ENCODE data around the gene TSPAN10.

Gene TSPAN10

DNA sequence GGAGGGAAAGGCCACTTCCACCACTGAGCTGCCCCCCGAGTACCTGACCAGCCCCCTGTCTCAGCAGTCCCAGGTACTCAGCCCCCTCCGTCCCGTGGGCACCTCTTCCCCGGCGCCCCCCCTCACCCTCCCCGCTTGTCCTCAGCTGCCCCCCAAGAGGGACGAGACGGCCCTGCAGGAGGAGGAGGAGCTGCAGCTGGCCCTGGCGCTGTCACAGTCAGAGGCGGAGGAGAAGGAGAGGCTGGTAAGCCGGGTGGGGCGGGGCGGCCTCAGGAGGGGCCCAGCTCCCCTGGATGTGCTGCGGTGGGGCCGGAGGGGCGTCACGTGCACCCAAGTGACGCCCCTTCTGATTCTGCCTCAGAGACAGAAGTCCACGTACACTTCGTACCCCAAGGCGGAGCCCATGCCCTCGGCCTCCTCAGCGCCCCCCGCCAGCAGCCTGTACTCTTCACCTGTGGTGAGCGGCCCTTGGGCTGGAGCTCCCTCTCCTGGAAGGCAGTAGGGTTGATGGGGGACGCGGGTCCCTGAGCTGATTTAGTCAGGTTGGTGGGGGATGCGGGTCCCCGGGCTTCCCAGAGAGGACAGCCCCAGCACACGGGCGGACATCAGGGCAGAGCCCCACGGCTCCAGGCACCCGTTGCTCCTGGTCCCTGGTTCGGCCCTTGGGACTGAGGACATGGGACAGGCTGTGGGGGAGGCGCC lies 56.7 kb downstream of the TSPAN10 start:
- Mint-ChIP-seq H3K27ac (no peak overlapping the region), H3K9me3 (no peaks in the 10 kb centered on the region), H3K27me3 (ENCODE audit: low read depth) (no peaks in the 10 kb centered on the region), H3K4me3 (no peak overlapping the region), H3K4me1 (no peaks in the 10 kb centered on the region), H3K36me3 (ENCODE audit: low read depth) (peaks cover 46% of the 10 kb centered on the region)
- TF ChIP-seq, protein P1, sequence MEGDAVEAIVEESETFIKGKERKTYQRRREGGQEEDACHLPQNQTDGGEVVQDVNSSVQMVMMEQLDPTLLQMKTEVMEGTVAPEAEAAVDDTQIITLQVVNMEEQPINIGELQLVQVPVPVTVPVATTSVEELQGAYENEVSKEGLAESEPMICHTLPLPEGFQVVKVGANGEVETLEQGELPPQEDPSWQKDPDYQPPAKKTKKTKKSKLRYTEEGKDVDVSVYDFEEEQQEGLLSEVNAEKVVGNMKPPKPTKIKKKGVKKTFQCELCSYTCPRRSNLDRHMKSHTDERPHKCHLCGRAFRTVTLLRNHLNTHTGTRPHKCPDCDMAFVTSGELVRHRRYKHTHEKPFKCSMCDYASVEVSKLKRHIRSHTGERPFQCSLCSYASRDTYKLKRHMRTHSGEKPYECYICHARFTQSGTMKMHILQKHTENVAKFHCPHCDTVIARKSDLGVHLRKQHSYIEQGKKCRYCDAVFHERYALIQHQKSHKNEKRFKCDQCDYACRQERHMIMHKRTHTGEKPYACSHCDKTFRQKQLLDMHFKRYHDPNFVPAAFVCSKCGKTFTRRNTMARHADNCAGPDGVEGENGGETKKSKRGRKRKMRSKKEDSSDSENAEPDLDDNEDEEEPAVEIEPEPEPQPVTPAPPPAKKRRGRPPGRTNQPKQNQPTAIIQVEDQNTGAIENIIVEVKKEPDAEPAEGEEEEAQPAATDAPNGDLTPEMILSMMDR (IDR thresholded peaks at IDR 0.05; ENCODE audit: unreplicated experiment in 3 of 3), result no peak

DNA sequence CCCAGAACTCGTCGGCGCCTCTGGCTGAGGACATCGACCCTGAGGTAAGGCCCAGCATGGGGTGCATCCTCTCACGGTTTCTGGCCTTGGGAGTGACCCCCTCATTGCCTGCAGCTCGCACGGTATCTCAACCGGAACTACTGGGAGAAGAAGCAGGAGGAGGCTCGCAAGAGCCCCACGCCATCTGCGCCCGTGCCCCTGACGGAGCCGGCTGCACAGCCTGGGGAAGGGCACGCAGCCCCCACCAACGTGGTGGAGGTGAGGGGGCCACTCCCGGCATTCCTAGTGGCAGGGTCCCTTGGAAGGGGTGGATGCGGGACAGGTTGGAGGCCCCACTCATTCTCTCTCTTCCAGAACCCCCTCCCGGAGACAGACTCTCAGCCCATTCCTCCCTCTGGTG lies 57.8 kb downstream of the TSPAN10 start:
- Mint-ChIP-seq H3K36me3 (ENCODE audit: low read depth) (peaks cover 45% of the 10 kb centered on the region), H3K4me3 (no peak overlapping the region), H3K4me1 (no peaks in the 10 kb centered on the region), H3K27ac (no peak overlapping the region), H3K27me3 (ENCODE audit: low read depth) (no peaks in the 10 kb centered on the region), H3K9me3 (no peaks in the 10 kb centered on the region)
- TF ChIP-seq, protein P1 (IDR thresholded peaks at IDR 0.05; ENCODE audit: unreplicated experiment in 3 of 3), result no peak

DNA sequence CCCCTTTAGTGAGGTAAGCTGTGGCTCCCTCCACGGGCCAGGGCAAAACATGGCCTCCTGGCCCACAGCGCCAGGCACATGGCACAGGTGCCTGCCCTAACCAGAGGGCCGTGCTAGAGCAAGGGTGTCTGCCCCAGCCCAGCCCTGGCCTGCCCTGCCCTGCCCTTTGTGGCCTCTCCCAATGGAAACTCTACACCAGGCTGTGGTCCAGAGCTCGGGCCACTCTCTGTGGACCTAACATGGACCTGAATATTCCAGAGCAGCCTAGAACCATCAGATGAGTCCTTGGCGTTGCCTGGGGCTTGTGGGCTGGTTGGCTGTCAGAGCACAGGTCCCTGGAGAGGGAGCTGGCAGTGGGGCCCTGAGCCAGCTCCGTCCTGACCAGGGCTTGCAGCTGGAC lies 58.2 kb downstream of the TSPAN10 start:
- peaks cover 41% of the 10 kb centered on the region for H3K36me3 Mint-ChIP-seq (ENCODE audit: low read depth)
- TF ChIP-seq, protein P1 (IDR thresholded peaks at IDR 0.05; ENCODE audit: unreplicated experiment in 3 of 3), result no peak
- H3K27me3 Mint-ChIP-seq (ENCODE audit: low read depth), result no peaks in the 10 kb centered on the region
- H3K9me3 Mint-ChIP-seq, result no peaks in the 10 kb centered on the region
- no peaks in the 10 kb centered on the region for H3K4me1 Mint-ChIP-seq
- no peak overlapping the region for H3K4me3 Mint-ChIP-seq
- H3K27ac Mint-ChIP-seq, result no peak overlapping the region

DNA sequence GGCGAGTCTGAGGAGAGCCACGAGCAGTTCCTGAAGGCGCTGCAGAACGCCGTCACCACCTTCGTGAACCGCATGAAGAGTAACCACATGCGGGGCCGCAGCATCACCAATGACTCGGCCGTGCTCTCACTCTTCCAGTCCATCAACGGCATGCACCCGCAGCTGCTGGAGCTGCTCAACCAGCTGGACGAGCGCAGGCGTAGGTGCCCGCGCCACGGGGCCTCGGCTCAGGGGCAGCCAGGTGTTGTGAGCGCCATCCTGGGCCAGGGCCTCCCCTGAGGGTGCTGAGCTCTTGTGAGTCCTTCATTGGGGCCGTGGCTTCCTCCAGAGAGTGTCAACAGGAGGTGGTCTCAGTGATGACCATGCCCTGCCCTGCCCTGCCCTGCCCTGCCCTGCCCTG lies 58.8 kb downstream of the TSPAN10 start:
- Mint-ChIP-seq H3K4me3 (no peak overlapping the region), H3K9me3 (no peaks in the 10 kb centered on the region), H3K27me3 (ENCODE audit: low read depth) (no peaks in the 10 kb centered on the region), H3K4me1 (peaks cover under 1% of the 10 kb centered on the region), H3K36me3 (ENCODE audit: low read depth) (peaks cover 44% of the 10 kb centered on the region), H3K27ac (no peak overlapping the region)
- TF ChIP-seq, protein P1 (IDR thresholded peaks at IDR 0.05; ENCODE audit: unreplicated experiment in 3 of 3), result no peak

DNA sequence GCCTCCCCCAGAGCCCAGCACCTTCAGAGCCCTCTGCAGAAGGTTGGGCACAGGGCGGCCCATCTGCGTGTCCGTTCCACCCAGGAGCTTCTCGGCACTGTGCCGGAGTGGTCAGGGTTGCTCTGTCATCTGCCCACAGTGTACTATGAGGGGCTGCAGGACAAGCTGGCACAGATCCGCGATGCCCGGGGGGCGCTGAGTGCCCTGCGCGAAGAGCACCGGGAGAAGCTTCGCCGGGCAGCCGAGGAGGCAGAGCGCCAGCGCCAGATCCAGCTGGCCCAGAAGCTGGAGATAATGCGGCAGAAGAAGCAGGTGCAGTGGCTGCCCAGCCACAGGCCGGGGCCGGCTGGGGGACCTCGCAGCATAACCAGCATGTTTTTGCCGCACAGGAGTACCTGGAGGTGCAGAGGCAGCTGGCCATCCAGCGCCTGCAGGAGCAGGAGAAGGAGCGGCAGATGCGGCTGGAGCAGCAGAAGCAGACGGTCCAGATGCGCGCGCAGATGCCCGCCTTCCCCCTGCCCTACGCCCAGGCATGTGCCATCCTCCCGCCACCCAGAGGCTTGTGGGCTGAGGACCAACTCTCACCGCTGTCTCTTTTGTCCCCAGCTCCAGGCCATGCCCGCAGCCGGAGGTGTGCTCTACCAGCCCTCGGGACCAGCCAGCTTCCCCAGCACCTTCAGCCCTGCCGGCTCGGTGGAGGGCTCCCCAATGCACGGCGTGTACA lies 59.4 kb downstream of the TSPAN10 start:
- Mint-ChIP-seq H3K4me3 (no peak overlapping the region), H3K9me3 (no peaks in the 10 kb centered on the region), H3K36me3 (ENCODE audit: low read depth) (peaks cover 42% of the 10 kb centered on the region), H3K4me1 (peaks cover 4% of the 10 kb centered on the region), H3K27ac (no peak overlapping the region), H3K27me3 (ENCODE audit: low read depth) (no peaks in the 10 kb centered on the region)
- TF ChIP-seq, protein P1 (IDR thresholded peaks at IDR 0.05; ENCODE audit: unreplicated experiment in 3 of 3), result no peak

Data from nephron (organoid).